Panc1 (cell line): ENCODE measurements around the gene RESF1. TPM values are rescaled to one million over a fixed set of nuclear protein-coding genes. Genes with fewer than 3 reads are reported as not detected.

Experiments used
- ATAC-seq: fragments of 200-7000 bp; cut with Tn5 transposase; 2 replicates; pipeline ENCODE4 v1.9.1; 2020; ENCODE audit warnings: mild to moderate bottlenecking, moderate library complexity
- BruUV-seq: library from RNA; stranded (reverse); fragments of 400-500 nt; replicated peaks from 2 replicates; lab custom pipeline; 2021; lab: Mats Ljungman, UMichigan
- CTCF ChIA-PET: fragments of 300-600 bp; sonication (Branson Sonifier 250); formaldehyde crosslinking; loops from one replicate; lab custom pipeline; 2022; ENCODE audit warnings: antibody characterized with exemption; lab: Charles Lee
- POLR2A ChIA-PET: fragments of 300-600 bp; sonication (Branson Sonifier 250); formaldehyde crosslinking; loops from one replicate; lab custom pipeline; 2022; ENCODE audit warnings: antibody characterized with exemption; lab: Charles Lee
- DNase-seq: peaks from one replicate; pipeline ENCODE4 v3.0.0-alpha.2; 2010; ENCODE audit warnings: low read depth, low spot score
- H3K27ac ChIP-seq: 2 replicates; pipeline ENCODE4 v1.5.1; 2011; ENCODE audit warnings: mild to moderate bottlenecking, low read length, inconsistent platforms
- H3K27me3 ChIP-seq: fragments of 200-500 bp; sonication (Bioruptor generic); 2 replicates; pipeline ENCODE4 v1.6.0; 2014; ENCODE audit warnings: low read length, inconsistent platforms; ENCODE audit not compliant: control insufficient read depth, insufficient read depth
- H3K36me3 ChIP-seq: fragments of 200-500 bp; sonication (Bioruptor generic); 2 replicates; pipeline ENCODE4 v1.5.1; 2014; ENCODE audit warnings: inconsistent platforms, mild to moderate bottlenecking, low read length, moderate library complexity; ENCODE audit not compliant: control insufficient read depth, insufficient read depth
- H3K4me1 ChIP-seq: 2 replicates; pipeline ENCODE4 v1.5.1; 2011; ENCODE audit warnings: inconsistent platforms, mild to moderate bottlenecking, low read length, moderate library complexity; ENCODE audit not compliant: control insufficient read depth, insufficient read depth
- H3K4me3 ChIP-seq, 2 experiments: 2 replicates each; pipeline ENCODE4 v1.5.1; 2011 to 2012; ENCODE audit warnings: low read depth in 2 of 2, low read length in 2 of 2, mild to moderate bottlenecking in 2 of 2, inconsistent platforms in 1 of 2, moderate library complexity in 1 of 2
- H3K9me3 ChIP-seq: fragments of 200-500 bp; sonication (Bioruptor generic); 2 replicates; pipeline ENCODE4 v1.5.1; 2014; ENCODE audit warnings: low read depth, mild to moderate bottlenecking, inconsistent platforms, low read length, moderate library complexity; ENCODE audit not compliant: control insufficient read depth, insufficient read depth
- CTCF ChIP-seq: fragments of 450-650 bp; IDR thresholded peaks from 2 replicates; pipeline ENCODE4 v1.5.1; 2017; ENCODE audit warnings: mild to moderate bottlenecking
- POLR2AphosphoS5 ChIP-seq: IDR thresholded peaks from 2 replicates; pipeline ENCODE4 v1.6.1; 2012; ENCODE audit warnings: mild to moderate bottlenecking, low read depth, low read length, moderate library complexity
- REST ChIP-seq, 2 experiments: IDR thresholded peaks; 2 replicates each; pipeline ENCODE4 v1.6.1; 2011 to 2012; ENCODE audit warnings: low read depth in 2 of 2, control low read depth in 1 of 2, low read length in 1 of 2, mild to moderate bottlenecking in 1 of 2, moderate library complexity in 1 of 2; ENCODE audit not compliant: insufficient read depth in 1 of 2
- SIN3A ChIP-seq: IDR thresholded peaks from 2 replicates; pipeline ENCODE4 v1.6.1; 2012; ENCODE audit warnings: low read depth, mild to moderate bottlenecking, low read length, moderate library complexity, borderline replicate concordance; ENCODE audit not compliant: insufficient read depth
- TCF7L2 ChIP-seq: IDR thresholded peaks from 2 replicates; pipeline ENCODE4 v1.6.1; 2011; ENCODE audit warnings: mild to moderate bottlenecking, low read depth, low read length, inconsistent platforms
- in situ Hi-C: cut with HindIII; loops from 2 replicates; pipeline ENCODE4 v1.10.0; 2016; ENCODE audit warnings: low sequenced_read_pairs, low pct_unique_long_range_greater_than_20kb
- intact Hi-C: fragments of 100-400 bp; cut with micrococcal nuclease; formaldehyde crosslinking; loops from one replicate; pipeline ENCODE4 v1.10.0; 2022; ENCODE audit not compliant: unreplicated experiment
- total RNA-seq: library from RNA; stranded (reverse); gene quantifications from one replicate; pipeline ENCODE4 v1.2.1, GENCODE V29; 2021; ENCODE audit not compliant: unreplicated experiment

The RESF1 gene
- total RNA-seq, 1 experiment from 2014 or later, result 42.4 TPM

GRCh38 chr12:31962076-31962475 lies 2.9 kb downstream of the RESF1 start:
- no TSS peak for BruUV-seq
- H3K27ac ChIP-seq, result no peak overlapping the region; the same call in 1 of the 2 replicates
- in situ Hi-C loops (no loop called here), intact Hi-C loops (no loop called here)
- TF ChIP-seq REST (IDR thresholded peaks at IDR 0.05; ENCODE audit: insufficient read depth in 1 of 2, low read depth in 2 of 2, low read length in 1 of 2), result no peak
- TF ChIP-seq CTCF, result no peak
- no peak for TF ChIP-seq TCF7L2
- TF ChIP-seq SIN3A, result no peak
- TF ChIP-seq POLR2AphosphoS5, result no peak
- H3K36me3 ChIP-seq, result peaks cover 14% of the 10 kb centered on the region
- DNase-seq (no peak), ATAC-seq (no peak)
- ChIA-PET CTCF (no interaction called here), POLR2A (interaction anchor here (0.6 to 0.7 kb wide), 2 partner anchors 159 to 202 kb away, joined by 3 to 9 read pairs; no protein-coding TSS in a partner anchor)
- H3K4me3 ChIP-seq, result no peak overlapping the region
- H3K4me1 ChIP-seq, result peaks cover 32% of the 10 kb centered on the region
- H3K27me3 ChIP-seq, result no peaks in the 10 kb centered on the region
- H3K9me3 ChIP-seq, result no peaks in the 10 kb centered on the region

- in situ Hi-C loops, result no loop called here
- POLR2A ChIA-PET, result no interaction called here
- CTCF ChIA-PET, result no interaction called here
- Histone ChIP-seq H3K27me3 (no peaks in the 10 kb centered on the region), H3K4me3 (no peak overlapping the region), H3K27ac (no peak overlapping the region), H3K4me1 (peaks cover 28% of the 10 kb centered on the region), H3K36me3 (peaks cover 14% of the 10 kb centered on the region), H3K9me3 (no peaks in the 10 kb centered on the region)
- no peak for TF ChIP-seq CTCF
- TF ChIP-seq SIN3A, result no peak
- TF ChIP-seq TCF7L2, result no peak
- no peak for TF ChIP-seq POLR2AphosphoS5
- ATAC-seq (no peak), DNase-seq (no peak)
- BruUV-seq, result no TSS peak
- intact Hi-C loops, result no loop called here
Observed at GRCh38 chr12:31964280-31964679, 5.1 kb downstream of the RESF1 start.
